Ecto neural progenitor cell (in vitro differentiated cells): Measurements from ENCODE around the gene NELFCD.
A peak's percentile ranks its signal among the peaks of the same experiment; 100 is the strongest.
"Not testable (repeated sequence)": the region's sequence is repeated elsewhere in the genome, so short reads cannot be mapped to it uniquely, and the experiment has no call there.

Source experiments
- DNase-seq: peaks from one replicate; pipeline ENCODE4 v3.0.0-alpha.2; 2018; ENCODE audit warnings: low spot score

NELFCD gene

GRCh38 chr20:59026904-59027740 is 46.1 kb downstream of the NELFCD start:
- DNase-seq, result no peak

GRCh38 chr20:59027741-59028320 is 46.8 kb downstream of the NELFCD start:
- DNase-seq, result no peak

GRCh38 chr20:59028812-59029211 is 47.8 kb downstream of the NELFCD start:
- no peak for DNase-seq

GRCh38 chr20:59030911-59031563 is 50.0 kb downstream of the NELFCD start:
- DNase-seq, result no peak

- no peak for DNase-seq
Observed at GRCh38 chr20:59031564-59032022, 50.5 kb downstream of the NELFCD start.

GRCh38 chr20:59032023-59032712 is 51.1 kb downstream of the NELFCD start, which contains the start of gene ATP5F1E:
Gene ATP5F1E, minus strand, starts transcription at chr20:59032335. Its CDS starts 84 bp downstream, at chr20:59032251.
- peak; percentile 97 for DNase-seq

- DNase-seq, result no peak
Observed at GRCh38 chr20:59032713-59033059, 51.6 kb downstream of the NELFCD start.

- DNase-seq, result no peak
Observed at GRCh38 chr20:59033093-59033492, 52.0 kb downstream of the NELFCD start.

- DNase-seq, result no peak
Observed at GRCh38 chr20:59033616-59034165, 52.6 kb downstream of the NELFCD start.

GRCh38 chr20:59035381-59035780 is 54.3 kb downstream of the NELFCD start:
- DNase-seq, result no peak

- DNase-seq, result no peak
Observed at GRCh38 chr20:59037386-59037785, 56.3 kb downstream of the NELFCD start.

GRCh38 chr20:59039233-59039632 is 58.2 kb downstream of the NELFCD start:
- no peak for DNase-seq

- no peak for DNase-seq
Observed at GRCh38 chr20:59040667-59041066, 59.6 kb downstream of the NELFCD start.

GRCh38 chr20:59041487-59041886 is 60.4 kb downstream of the NELFCD start:
- not testable (repeated sequence) for DNase-seq

GRCh38 chr20:59042151-59042795 is 61.2 kb downstream of the NELFCD start, which contains the start of gene PRELID3B:
Gene PRELID3B, minus strand, starts transcription at chr20:59042786. Its CDS starts 56 bp downstream, at chr20:59042730.
- DNase-seq, result no peak

- DNase-seq, result peak; percentile 94
Observed at GRCh38 chr20:59042796-59043631, 62.0 kb downstream of the NELFCD start.

- DNase-seq, result no peak
Observed at GRCh38 chr20:59043698-59044097, 62.6 kb downstream of the NELFCD start.

GRCh38 chr20:59044295-59044694 is 63.2 kb downstream of the NELFCD start:
- no peak for DNase-seq
